IPS-18a (cell line): ENCODE data around the gene SGCE.

Experiments used
- H3K27ac ChIP-seq: one replicate; pipeline ENCODE4 v1.5.1; 2013; ENCODE audit warnings: low read length
- H3K27me3 ChIP-seq: one replicate; pipeline ENCODE4 v1.6.1; 2013; ENCODE audit warnings: mild to moderate bottlenecking, low read length; ENCODE audit not compliant: control insufficient read depth, insufficient read depth
- H3K36me3 ChIP-seq: one replicate; pipeline ENCODE4 v1.6.1; 2013; ENCODE audit warnings: low read depth, low read length; ENCODE audit not compliant: control insufficient read depth
- H3K4me1 ChIP-seq: one replicate; pipeline ENCODE4 v1.6.1; 2013; ENCODE audit warnings: low read depth, low read length; ENCODE audit not compliant: control insufficient read depth
- H3K4me3 ChIP-seq: one replicate; pipeline ENCODE4 v1.5.1; 2013; ENCODE audit warnings: low read length
- H3K9ac ChIP-seq: one replicate; pipeline ENCODE4 v1.6.1; 2013; ENCODE audit warnings: mild to moderate bottlenecking, low read length, moderate library complexity
- H3K9me3 ChIP-seq: one replicate; pipeline ENCODE4 v1.6.1; 2013; ENCODE audit warnings: low read depth, low read length; ENCODE audit not compliant: control insufficient read depth

SGCE gene

DNA sequence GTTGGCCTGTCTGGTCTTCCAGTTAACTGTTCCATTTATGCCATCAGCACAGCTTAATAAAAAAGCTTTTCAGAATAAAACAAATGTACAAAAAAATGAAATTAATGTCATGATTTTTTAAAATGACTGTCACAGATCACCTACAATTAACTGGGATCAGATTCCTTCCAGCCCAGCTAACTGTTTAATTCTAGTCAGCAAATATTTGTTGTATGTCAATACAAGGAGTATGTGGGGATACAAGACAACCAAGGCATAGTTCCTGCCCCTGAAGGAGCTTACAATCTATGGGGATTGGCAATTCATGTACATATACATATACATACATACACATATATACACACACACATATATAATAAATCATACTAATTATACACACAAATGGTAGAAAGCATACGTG, 16.5 kb downstream of the SGCE start:
- H3K27me3 ChIP-seq: no peaks in the 10 kb centered on the region
- H3K4me1 ChIP-seq: peaks cover 17% of the 10 kb centered on the region
- H3K36me3 ChIP-seq: no peaks in the 10 kb centered on the region
- H3K9me3 ChIP-seq: no peaks in the 10 kb centered on the region
- no peak overlapping the region for H3K9ac ChIP-seq
- H3K27ac ChIP-seq: no peak overlapping the region
- H3K4me3 ChIP-seq: no peak overlapping the region

DNA sequence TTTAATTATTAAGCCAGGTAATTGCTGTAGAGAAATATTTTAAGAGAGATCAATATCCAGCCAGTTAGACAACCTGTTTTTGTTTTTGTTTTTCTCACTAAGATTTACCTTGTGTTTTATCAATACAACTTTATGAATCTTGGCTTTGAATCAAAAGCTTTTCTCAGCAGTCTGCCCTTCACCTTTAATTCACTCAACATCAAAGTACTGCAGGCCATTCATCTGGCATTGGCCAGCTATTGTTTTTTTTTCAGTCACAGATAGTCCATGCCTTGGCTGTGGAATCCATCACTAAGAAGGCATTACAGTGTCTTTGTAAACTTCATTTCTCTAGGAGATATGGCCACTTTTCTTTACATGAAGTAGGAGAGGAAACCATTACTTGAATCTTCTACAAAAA, 20.2 kb downstream of the SGCE start:
- H3K4me3 ChIP-seq: no peak overlapping the region
- H3K36me3 ChIP-seq: no peaks in the 10 kb centered on the region
- H3K27ac ChIP-seq: no peak overlapping the region
- peaks cover 4% of the 10 kb centered on the region for H3K4me1 ChIP-seq
- no peak overlapping the region for H3K9ac ChIP-seq
- H3K9me3 ChIP-seq: no peaks in the 10 kb centered on the region
- no peaks in the 10 kb centered on the region for H3K27me3 ChIP-seq

DNA sequence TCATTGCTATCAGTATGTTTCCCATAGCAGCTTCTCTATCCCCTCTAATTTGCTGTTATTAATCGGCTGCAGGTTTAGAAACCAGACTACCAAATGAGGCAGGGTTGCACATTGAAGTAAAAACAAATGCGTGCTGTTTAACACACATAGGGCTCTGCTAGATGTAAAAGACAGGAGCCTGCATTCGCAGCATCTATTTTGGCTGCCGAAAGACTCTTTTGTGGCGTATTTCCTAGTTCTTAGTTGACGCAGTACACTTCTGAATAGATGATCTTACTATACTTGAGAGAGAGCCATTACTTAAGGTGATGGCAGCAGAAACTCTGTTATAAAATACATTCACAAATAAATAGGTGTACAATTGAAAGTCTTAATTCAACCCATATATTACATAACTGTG, 21.4 kb downstream of the SGCE start:
- Histone ChIP-seq H3K4me1 (peaks cover 4% of the 10 kb centered on the region), H3K27ac (no peak overlapping the region), H3K36me3 (no peaks in the 10 kb centered on the region), H3K27me3 (no peaks in the 10 kb centered on the region), H3K9me3 (no peaks in the 10 kb centered on the region), H3K4me3 (no peak overlapping the region), H3K9ac (no peak overlapping the region)

DNA sequence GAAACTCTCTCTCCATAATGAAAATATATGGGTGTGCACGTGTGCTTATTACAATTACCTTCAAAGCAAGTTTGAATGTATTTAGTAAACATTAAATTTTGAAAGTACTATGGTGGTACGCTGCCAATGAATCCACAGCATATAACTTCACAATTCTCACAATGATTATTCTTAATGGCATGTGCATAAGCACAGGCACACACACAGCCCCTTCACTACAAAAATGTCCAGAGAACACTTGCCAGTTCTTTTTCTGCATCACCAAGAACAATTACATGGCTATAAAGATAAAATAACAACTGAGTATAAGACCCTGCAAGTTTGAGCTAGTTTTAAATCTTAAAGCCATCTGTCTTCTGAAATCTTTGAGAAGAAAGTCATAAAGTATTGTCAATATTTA, 22.2 kb downstream of the SGCE start:
- Histone ChIP-seq H3K4me1 (peaks cover 4% of the 10 kb centered on the region), H3K36me3 (no peaks in the 10 kb centered on the region), H3K9me3 (no peaks in the 10 kb centered on the region), H3K9ac (no peak overlapping the region), H3K27me3 (no peaks in the 10 kb centered on the region), H3K27ac (no peak overlapping the region), H3K4me3 (no peak overlapping the region)

DNA sequence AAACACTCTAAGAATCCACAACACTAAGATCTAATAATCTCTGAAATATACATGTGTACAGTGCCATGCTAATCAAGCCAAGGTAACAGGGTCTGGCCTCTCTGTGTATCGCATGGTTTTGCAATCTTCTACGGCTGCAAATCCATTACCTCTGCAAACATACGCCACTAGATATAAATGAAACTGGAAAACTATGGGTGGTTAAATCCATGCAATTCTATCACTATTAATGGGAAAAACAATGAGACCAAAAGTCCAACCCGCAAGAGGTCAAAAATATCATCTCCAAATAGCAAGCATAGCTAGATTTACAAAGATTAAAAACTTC, 23.0 kb downstream of the SGCE start:
- Histone ChIP-seq H3K4me3 (no peak overlapping the region), H3K36me3 (no peaks in the 10 kb centered on the region), H3K27me3 (no peaks in the 10 kb centered on the region), H3K4me1 (peaks cover 4% of the 10 kb centered on the region), H3K9ac (no peak overlapping the region), H3K27ac (no peak overlapping the region), H3K9me3 (no peaks in the 10 kb centered on the region)

DNA sequence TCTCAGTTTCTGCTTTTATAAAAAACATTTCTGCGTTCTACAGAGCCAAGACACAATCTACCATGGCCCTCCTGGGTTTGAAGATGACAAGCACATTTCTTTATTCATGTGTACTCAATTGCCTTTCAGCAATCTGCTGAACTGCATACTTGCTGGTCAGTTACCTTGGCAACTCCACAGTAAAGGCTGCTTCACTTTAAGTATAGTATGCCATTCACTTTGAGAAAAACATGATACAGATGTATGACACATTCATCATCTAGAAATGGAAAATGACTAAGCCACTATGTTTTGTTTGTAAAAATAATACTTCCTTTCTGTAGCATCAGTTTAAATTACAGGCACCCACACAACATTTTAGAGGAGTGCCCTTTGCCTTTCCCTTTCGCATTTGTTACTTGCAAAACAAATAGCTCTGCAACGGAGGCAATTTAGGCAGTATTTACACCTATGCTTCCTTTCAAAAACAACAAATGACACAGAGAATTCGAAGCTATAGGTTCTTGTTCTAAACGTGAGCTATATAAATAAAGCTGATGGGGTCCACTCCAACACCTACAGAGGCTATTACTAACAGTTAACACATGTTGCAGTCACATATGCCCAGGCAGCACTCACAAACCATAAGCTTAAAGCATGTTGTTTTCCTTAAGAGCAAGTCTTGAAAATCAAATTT, 23.5 kb downstream of the SGCE start:
- H3K27me3 ChIP-seq: no peaks in the 10 kb centered on the region
- no peak overlapping the region for H3K27ac ChIP-seq
- H3K9ac ChIP-seq: no peak overlapping the region
- peaks cover 4% of the 10 kb centered on the region for H3K4me1 ChIP-seq
- no peaks in the 10 kb centered on the region for H3K36me3 ChIP-seq
- H3K9me3 ChIP-seq: no peaks in the 10 kb centered on the region
- H3K4me3 ChIP-seq: no peak overlapping the region

DNA sequence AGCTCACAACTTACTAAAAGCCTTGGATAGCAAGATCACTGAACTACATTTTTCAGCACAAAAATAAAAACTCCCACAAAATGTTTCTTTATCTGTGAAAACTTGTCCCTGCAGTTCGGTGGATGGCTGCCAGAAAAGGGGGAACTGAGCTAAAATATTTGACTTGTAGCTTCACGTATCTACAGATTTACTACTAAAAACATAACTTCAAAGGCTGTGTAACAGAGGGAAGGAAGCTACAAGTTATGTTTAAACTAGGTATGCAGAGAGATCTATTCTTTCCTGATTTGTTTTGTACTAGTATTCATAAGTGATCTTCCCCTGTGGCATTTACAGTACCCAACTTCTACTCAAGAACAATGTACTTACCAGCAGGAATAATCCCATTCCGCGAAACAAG, 25.1 kb downstream of the SGCE start:
- Histone ChIP-seq H3K36me3 (no peaks in the 10 kb centered on the region), H3K27me3 (no peaks in the 10 kb centered on the region), H3K9ac (no peak overlapping the region), H3K4me1 (peaks cover 2% of the 10 kb centered on the region), H3K9me3 (no peaks in the 10 kb centered on the region), H3K4me3 (no peak overlapping the region), H3K27ac (no peak overlapping the region)

DNA sequence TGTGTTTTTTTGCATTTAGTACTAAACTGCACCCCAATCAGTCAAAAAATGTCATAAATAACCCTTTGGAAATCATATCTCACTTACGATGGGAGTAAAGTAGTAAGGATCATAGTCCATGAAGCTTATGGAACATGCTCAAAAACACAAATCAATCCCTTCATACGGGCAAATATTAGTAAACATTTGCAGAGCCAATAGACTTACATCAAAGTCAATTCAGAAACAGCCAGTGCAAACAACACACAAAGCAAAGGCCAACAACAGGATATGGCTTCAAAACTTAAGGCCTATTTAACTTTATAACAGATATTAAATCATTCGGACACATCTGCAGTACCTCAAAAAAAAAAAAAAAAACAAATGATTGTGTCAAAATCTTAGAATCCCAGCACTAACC, 32.1 kb downstream of the SGCE start:
- Histone ChIP-seq H3K9me3 (no peaks in the 10 kb centered on the region), H3K27me3 (no peaks in the 10 kb centered on the region), H3K4me3 (no peak overlapping the region), H3K4me1 (no peaks in the 10 kb centered on the region), H3K9ac (no peak overlapping the region), H3K27ac (no peak overlapping the region), H3K36me3 (no peaks in the 10 kb centered on the region)

DNA sequence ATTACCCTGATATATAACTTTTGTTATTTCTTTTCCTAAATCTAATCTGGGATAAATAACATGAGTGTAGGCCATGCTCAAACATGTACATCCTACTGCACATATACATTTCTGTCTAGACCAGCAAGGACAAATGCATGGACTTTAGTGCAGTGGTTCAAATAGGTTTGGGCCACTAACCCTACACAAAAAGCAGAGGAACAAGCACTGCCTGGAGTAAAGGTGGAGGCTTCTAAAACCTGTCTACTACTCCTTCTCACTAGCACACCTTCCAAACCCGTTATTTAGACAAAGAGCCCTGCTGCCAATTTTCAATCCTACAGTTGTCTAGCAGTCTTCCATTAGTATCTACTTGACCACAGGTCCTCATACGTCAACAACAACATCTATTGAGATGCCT, 34.8 kb downstream of the SGCE start:
- Histone ChIP-seq H3K27ac (no peak overlapping the region), H3K9me3 (no peaks in the 10 kb centered on the region), H3K36me3 (no peaks in the 10 kb centered on the region), H3K4me3 (no peak overlapping the region), H3K4me1 (no peaks in the 10 kb centered on the region), H3K9ac (no peak overlapping the region), H3K27me3 (no peaks in the 10 kb centered on the region)

DNA sequence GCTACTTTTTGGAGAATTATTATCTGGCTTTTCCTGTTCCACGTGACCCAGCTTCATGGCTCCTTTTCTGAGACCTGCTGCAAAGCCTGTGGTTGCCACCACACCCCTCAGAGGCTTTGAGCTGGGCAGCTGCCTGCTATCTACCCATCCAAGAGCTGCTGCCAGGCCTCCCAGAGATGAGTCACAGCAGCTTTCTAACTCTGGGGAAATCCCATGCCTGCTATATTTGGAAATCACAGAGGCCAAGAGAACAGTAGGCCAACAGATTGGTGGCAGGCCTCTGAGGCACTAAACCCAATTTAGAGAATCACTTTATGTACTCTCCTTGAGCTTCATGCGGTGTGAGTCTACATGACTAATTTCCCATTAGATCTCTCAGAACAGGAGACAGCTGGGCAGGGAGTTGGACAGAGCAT, 35.2 kb downstream of the SGCE start:
- Histone ChIP-seq H3K27me3 (no peaks in the 10 kb centered on the region), H3K36me3 (no peaks in the 10 kb centered on the region), H3K4me3 (no peak overlapping the region), H3K4me1 (no peaks in the 10 kb centered on the region), H3K9me3 (no peaks in the 10 kb centered on the region), H3K9ac (no peak overlapping the region), H3K27ac (no peak overlapping the region)

DNA sequence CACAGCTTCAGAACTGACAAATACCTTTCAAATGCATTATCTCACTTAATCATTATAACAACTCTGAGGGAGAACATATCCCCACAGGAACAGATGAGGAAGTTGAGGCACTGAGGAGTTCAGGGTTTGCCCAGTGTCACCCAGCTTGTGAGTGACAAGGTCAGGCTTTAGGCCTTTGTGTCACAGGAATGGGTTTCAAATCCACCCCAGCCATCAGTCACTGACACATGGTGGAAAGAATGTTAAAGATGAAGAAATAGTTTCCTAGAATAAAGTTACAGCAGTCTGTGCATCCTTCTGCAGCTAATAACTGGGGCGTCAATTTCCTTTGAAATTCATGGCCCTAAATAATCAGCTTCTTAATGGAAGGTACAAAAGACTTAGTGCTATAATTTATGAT, 37.8 kb downstream of the SGCE start:
- H3K27ac ChIP-seq: no peak overlapping the region
- no peaks in the 10 kb centered on the region for H3K27me3 ChIP-seq
- H3K9ac ChIP-seq: no peak overlapping the region
- no peaks in the 10 kb centered on the region for H3K36me3 ChIP-seq
- H3K4me1 ChIP-seq: no peaks in the 10 kb centered on the region
- no peaks in the 10 kb centered on the region for H3K9me3 ChIP-seq
- no peak overlapping the region for H3K4me3 ChIP-seq

DNA sequence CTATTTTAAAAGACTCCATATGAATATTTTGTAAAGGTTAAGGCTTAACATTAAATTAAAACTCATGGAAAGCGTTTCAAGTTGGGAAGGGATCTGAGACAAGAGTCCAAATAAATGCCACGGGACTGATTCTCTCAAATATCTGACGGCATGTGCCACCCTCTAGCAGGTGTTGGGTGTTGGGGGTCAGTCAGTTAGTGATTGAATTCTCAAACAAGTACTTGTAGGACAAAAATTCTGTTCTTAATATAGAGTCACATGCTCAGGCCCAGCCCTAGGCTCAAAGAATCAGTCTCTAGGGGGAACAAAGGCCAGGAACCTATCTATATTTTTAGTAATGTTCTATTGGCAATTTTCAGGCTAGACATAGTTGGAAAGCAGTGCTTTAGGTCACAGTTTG, 39.1 kb downstream of the SGCE start:
- no peaks in the 10 kb centered on the region for H3K27me3 ChIP-seq
- no peaks in the 10 kb centered on the region for H3K9me3 ChIP-seq
- no peak overlapping the region for H3K4me3 ChIP-seq
- H3K9ac ChIP-seq: no peak overlapping the region
- H3K4me1 ChIP-seq: no peaks in the 10 kb centered on the region
- no peaks in the 10 kb centered on the region for H3K36me3 ChIP-seq
- H3K27ac ChIP-seq: no peak overlapping the region
